HG02610 (cell line): ENCODE measurements around the gene AMBRA1.
A peak's percentile ranks its signal among the peaks of the same experiment; 100 is the strongest.

ENCODE experiments used
- ATAC-seq: cut with Tn5 transposase; IDR thresholded peaks from one replicate; pipeline ENCODE4 v1.9.1; 2021; ENCODE audit warnings: mild to moderate bottlenecking, moderate library complexity; ENCODE audit not compliant: unreplicated experiment

The AMBRA1 gene

DNA sequence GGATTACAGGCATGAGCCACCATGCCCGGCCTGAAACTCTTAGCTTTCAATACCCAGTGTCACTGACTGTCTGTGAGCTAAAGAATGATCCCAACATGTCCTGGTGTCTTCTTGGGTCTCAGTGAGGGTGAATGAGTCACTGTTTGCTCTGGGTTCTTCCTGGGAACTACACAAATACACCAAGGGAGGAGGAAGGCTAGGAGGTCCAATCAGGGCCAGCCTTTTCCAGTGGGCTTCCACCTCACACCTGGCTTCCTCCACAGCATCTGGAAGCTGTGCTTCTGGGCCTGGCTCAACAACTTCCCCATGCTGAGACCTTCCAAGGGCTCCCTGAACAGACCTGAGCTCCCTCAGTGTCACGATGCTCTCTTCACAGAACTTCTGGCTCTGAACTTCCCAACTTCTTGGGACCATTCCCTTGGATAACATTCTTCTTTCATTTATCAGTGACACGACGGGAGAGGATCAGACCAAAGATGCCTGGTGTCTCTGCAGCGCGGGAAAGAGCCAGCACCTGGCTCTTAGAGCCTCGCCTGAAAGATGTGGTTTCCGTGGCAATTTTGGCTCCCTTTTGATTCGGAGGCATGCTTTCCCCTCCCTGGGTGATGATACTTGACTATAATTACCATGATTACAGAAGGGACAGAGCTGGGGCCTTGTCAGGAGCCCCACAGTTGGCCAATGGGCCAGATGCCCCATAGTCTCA lies 179.9 kb downstream of the AMBRA1 start:
- ATAC-seq: no peak

- ATAC-seq: no peak
These were observed 183.8 kb downstream of the AMBRA1 start for GRCh38 chr11:46410021-46410420.

DNA sequence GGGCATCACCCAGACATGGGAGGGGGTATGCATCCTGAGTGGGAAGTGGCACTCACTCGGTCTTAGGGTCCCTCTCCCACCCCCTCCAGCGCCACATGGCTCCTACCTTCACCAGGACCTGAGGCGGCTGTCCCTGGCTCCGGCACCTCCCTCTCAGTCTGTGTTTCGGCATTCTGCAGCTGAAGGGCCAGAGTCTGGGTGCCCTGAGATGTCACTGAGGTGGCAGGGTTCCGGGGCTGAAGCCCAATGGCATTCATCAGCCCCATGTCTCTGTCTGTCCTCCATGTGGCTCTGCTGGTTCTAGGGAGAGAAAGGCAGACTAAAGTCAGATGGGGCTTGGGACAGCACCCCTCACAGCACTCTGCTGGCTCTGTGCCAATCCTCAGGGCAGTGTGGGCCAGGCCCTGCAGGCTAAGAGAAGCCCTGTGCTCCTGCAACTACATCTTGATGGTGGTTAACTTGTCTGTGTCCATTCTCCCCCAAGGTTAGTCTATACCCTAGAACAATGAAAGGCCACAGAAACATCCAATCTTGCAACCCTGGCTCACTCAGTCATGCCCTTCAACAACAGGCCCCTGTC lies 185.3 kb downstream of the AMBRA1 start:
- no peak for ATAC-seq

- no peak for ATAC-seq
These were observed 186.2 kb downstream of the AMBRA1 start for GRCh38 chr11:46407635-46408034.

- no peak for ATAC-seq
These were observed 189.3 kb downstream of the AMBRA1 start for GRCh38 chr11:46404476-46405017.

GRCh38 chr11:46402957-46403902 lies 190.6 kb downstream of the AMBRA1 start:
- no peak for ATAC-seq

GRCh38 chr11:46397526-46397925 lies 196.3 kb downstream of the AMBRA1 start:
- no peak for ATAC-seq

DNA sequence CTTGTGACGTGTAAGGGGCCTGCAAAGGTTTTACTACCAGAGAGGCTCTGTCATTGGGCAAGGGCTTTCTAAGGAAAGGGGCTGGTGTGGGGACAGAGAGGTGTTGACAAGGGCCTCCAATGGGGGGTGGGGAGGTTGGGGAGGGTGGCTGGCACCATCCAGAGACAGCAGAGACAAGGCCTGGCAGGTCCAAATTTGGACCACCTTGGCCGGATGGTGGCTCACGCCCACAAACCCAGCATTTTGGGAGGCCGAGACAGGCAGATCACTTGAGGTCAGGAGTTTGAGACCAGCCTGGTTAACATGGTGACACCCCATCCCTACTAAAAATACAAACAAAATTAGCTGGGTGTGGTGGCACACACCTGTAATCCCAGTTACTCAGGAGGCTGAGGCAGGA lies 200.1 kb downstream of the AMBRA1 start:
- no peak for ATAC-seq

DNA sequence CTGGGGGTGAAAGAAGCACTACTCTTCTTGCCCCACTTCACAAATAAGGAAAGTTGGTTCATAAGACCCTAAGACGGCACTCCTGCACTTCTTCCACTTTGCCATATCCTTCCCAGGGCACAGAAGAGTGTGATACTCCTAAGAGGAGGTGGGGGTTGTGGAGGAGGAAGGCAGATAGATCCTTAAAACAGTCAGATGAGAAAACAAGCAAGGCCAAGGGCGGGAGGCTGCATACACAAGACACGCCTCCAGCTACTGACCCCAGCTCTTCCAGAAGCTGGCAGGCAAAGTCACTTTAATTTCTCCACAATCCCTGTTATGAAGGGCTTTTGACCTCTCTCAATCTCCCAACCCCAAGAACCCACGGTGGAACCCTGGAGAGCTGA lies 200.6 kb downstream of the AMBRA1 start:
- ATAC-seq: no peak

GRCh38 chr11:46392421-46393230 lies 201.2 kb downstream of the AMBRA1 start:
- peak; percentile 59 for ATAC-seq

- ATAC-seq: no peak
These were observed 202.0 kb downstream of the AMBRA1 start, which contains the start of gene CHRM4 for GRCh38 chr11:46391578-46392420. Gene CHRM4, minus strand, starts transcription at chr11:46391776. Its CDS starts 5,219 bp downstream, at chr11:46386557.

GRCh38 chr11:46391186-46391577 lies 202.6 kb downstream of the AMBRA1 start:
- no peak for ATAC-seq

DNA sequence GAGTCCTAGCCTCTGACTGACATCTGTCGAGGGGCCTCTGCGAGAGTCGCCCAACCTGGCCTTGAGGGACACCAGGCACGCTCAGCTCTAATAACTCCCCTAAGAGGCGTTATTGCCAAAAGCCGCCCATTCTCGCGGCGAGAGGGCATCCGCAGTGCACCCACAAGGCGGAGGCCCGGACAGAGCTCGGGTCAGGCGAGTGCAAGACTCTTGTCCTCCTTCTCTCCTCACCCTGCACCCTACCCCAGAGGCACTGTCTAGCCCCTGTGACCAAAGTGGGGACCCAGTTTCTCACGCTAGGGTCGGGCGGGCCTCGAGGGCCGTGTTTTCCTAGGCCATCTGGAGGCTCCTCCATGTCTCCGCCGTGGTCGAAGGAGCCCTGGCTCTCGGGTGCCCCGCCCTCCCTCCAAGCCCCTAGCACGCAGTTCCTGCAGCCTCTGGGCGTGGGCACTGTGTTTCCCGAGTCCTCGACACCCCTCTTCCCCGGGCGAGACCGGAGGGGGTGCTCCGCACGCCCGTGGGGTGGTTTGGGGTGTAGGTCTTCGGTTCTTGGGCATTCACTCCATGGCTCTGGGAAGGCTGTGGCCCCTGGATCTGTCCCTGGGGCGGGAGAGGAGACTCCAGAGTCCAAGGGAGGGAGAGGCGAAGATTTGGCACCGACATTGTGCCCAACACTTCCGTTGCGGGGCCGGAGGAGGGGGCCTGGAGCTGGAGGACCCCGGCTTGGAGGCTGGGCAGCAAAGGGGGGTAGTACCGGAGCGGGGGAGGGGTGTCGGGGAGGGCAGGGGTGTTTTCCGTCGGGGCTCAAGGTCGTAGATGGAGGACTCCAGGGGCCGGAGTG lies 203.3 kb downstream of the AMBRA1 start:
- no peak for ATAC-seq

DNA sequence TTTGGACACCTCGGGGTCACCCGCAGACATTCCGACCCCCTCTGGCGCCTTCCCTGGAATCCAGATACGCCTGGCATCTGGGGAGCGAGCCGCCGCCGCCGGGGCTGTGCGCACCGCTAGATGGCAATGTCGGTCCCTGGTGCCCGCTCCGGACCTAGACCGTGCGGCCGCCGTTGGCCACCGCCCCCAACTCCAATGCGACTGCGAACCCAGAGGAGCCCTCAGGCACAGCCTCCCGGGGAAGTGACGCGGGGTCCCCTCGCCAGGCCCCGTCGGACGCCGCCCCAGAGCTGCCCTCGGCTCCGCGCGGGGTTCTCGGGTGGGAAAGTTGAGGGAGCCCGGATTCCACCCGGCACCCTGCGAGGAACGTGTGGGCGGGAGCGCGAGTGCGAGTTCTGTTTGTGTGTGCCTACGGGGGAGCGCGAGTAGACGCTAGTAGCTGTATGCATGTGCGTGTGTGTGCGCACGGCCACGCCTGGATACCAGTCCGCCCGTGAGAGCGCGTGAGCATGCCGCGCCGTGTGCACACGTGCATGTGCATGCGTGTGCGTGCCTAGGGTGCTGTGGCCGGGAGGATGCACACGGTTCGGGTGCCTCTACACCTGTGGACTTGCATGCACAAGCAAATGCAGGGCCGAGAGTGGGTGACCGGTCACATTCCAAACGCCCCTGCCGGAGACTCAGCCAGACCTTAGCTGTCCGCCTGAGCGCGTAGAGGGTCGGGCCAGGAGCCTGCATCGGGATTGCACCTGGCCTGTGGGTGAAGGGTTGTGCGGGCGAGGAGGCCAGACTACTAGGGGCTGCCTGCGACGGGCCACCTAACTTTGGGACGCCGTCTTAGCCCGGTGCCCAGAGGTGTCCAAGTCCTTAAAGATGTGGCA lies 204.1 kb downstream of the AMBRA1 start:
- ATAC-seq: peak; percentile 56

DNA sequence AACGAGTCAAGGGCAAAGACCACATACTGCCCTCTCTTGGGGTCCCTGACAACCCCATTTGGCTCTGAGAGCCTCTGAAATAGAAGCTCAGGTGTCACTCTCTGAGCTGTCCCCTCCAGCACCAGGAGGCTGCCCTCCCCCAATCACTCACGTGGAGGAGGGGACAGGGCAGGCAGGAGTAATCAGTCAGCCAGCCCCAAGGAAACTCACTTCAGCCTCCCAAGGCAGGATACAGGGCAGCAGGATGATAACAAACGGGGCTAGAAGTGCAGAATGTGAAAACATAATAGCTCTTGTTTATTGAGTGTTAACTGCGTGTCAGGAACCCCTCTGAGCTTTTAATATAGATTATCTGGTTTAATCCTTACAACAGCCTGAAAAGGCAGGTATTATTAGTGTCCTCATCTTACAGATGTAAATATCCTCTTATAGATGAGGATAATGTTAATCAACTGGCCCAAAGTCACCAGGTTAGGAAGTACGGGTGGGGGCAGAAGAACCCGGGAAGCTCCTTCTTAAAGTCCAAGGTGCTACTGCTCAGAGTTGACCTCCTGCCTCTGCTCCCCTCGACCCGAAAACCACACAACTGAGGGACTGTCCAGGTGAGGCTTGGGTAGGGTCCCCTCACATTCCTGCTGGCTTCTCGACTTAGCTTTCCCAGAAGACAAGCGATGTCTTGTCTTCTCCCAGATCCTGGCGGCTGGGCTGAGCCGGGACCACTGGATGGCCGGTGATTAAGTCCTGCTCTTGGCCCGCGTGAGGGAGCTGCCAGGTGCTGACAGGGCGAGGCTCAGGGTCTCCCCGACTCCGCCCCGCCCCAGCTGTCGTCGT lies 205.0 kb downstream of the AMBRA1 start:
- ATAC-seq: no peak

- no peak for ATAC-seq
These were observed 205.8 kb downstream of the AMBRA1 start for GRCh38 chr11:46387919-46388618.
